HepG2 (cell line): ENCODE data around the gene ABCC3. TPM values are rescaled to one million over a fixed set of nuclear protein-coding genes. Genes with fewer than 3 reads are reported as not detected.
A peak's percentile ranks its signal among the peaks of the same experiment; 100 is the strongest.

Source experiments
- GFI1 ChIP-seq: sonication (generic); formaldehyde crosslinking; IDR thresholded peaks from 2 replicates; pipeline ENCODE4 v1.5.0; 2020; ENCODE audit warnings: missing genetic modification reagents, mild to moderate bottlenecking, borderline replicate concordance
- HNRNPLL ChIP-seq: fragments of 200-400 bp; formaldehyde crosslinking; IDR thresholded peaks from 2 replicates; pipeline ENCODE4 v1.6.1; 2017; ENCODE audit warnings: mild to moderate bottlenecking, low read depth, low read length; ENCODE audit not compliant: poor library complexity, severe bottlenecking
- MTF1 ChIP-seq: sonication (generic); formaldehyde crosslinking; IDR thresholded peaks from 2 replicates; pipeline ENCODE4 v1.5.0; 2020; ENCODE audit warnings: missing genetic modification reagents
- MXI1 ChIP-seq: IDR thresholded peaks from 3 replicates; pipeline ENCODE4 v1.6.1; 2012; ENCODE audit warnings: low read depth, low read length, inconsistent platforms, borderline replicate concordance
- NCOA5 ChIP-seq: sonication (generic); formaldehyde crosslinking; IDR thresholded peaks from 2 replicates; pipeline ENCODE4 v1.4.0; 2020; ENCODE audit warnings: missing genetic modification reagents
- PBX3 ChIP-seq: sonication (generic); formaldehyde crosslinking; IDR thresholded peaks from 2 replicates; pipeline ENCODE4 v1.8.1; 2023; ENCODE audit warnings: missing genetic modification reagents, inconsistent platforms, borderline replicate concordance
- RAD51 ChIP-seq: fragments of 450-650 bp; IDR thresholded peaks from 2 replicates; pipeline ENCODE4 v1.6.1; 2016; ENCODE audit warnings: borderline replicate concordance
- RNF2 ChIP-seq: fragments of 450-650 bp; conservative IDR thresholded peaks from 2 replicates; pipeline ENCODE4 v1.6.1; 2016; ENCODE audit warnings: low read depth
- SETDB1 ChIP-seq: sonication (generic); formaldehyde crosslinking; IDR thresholded peaks from 2 replicates; pipeline ENCODE4 v1.5.1; 2020; ENCODE audit warnings: missing genetic modification reagents, mild to moderate bottlenecking, borderline replicate concordance
- SIN3A ChIP-seq: IDR thresholded peaks from 2 replicates; pipeline ENCODE4 v1.6.1; 2011; ENCODE audit warnings: low read depth, mild to moderate bottlenecking, control low read depth, low read length, borderline replicate concordance
- ZC3H4 ChIP-seq: sonication (generic); formaldehyde crosslinking; IDR thresholded peaks from 2 replicates; pipeline ENCODE4 v1.4.0; 2020; ENCODE audit warnings: missing genetic modification reagents, borderline replicate concordance
- ZNF10 ChIP-seq: sonication (generic); formaldehyde crosslinking; IDR thresholded peaks from 2 replicates; pipeline ENCODE4 v1.4.0; 2020; ENCODE audit warnings: mild to moderate bottlenecking, low read depth, missing genetic modification reagents, borderline replicate concordance
- ZNF12 ChIP-seq: sonication (generic); formaldehyde crosslinking; IDR thresholded peaks from 2 replicates; pipeline ENCODE4 v1.5.0; 2020; ENCODE audit warnings: missing genetic modification reagents
- ZNF496 ChIP-seq: sonication (generic); formaldehyde crosslinking; IDR thresholded peaks from 2 replicates; pipeline ENCODE4 v1.8.1; 2023; ENCODE audit warnings: mild to moderate bottlenecking, moderate library complexity, missing genetic modification reagents; ENCODE audit not compliant: insufficient replicate concordance
- ZNF549 ChIP-seq: sonication (generic); formaldehyde crosslinking; IDR thresholded peaks from 2 replicates; pipeline ENCODE4 v1.5.0; 2020; ENCODE audit warnings: missing genetic modification reagents
- polyA plus RNA-seq, 8 experiments: library from polyadenylated mRNA; depleted of rRNA in 3 of 8; stranded (reverse) in 7 of 8; unstranded in 1 of 8; fragments of >200 nt; fragmentation: Illumina TruSeq in 4 of 8; extraction: Trizol in 4 of 8; gene quantifications; 2 replicates each; pipeline versions ENCODE4 v1.2.1 to v1.2.3, GENCODE V29; 2011 to 2016; ENCODE audit warnings: low read depth in 4 of 8, missing spikeins in 1 of 8, mixed read lengths in 1 of 8; ENCODE audit not compliant: insufficient read depth in 1 of 8
- total RNA-seq, 5 experiments: library from RNA; depleted of rRNA; stranded (reverse); fragments of >200 nt; fragmentation: Illumina TruSeq; extraction: Trizol; gene quantifications; 2 replicates each; pipeline ENCODE4 v1.2.3, GENCODE V29; 2016; ENCODE audit warnings: low read depth in 1 of 5
- TF ChIP-seq, protein P1 (sequence below): sonication (generic); formaldehyde crosslinking; IDR thresholded peaks from 2 replicates; pipeline ENCODE4 v1.4.0; 2020; ENCODE audit warnings: mild to moderate bottlenecking, missing genetic modification reagents
- TF ChIP-seq, protein P2 (sequence below): sonication (generic); formaldehyde crosslinking; IDR thresholded peaks from 2 replicates; pipeline ENCODE4 v1.5.1; 2020; ENCODE audit warnings: missing genetic modification reagents, mild to moderate bottlenecking, borderline replicate concordance
- TF ChIP-seq, protein P3 (sequence below): sonication (generic); formaldehyde crosslinking; IDR thresholded peaks from 2 replicates; pipeline ENCODE4; 2020; ENCODE audit warnings: missing genetic modification reagents, mild to moderate bottlenecking, borderline replicate concordance
- TF ChIP-seq, protein P4 (sequence below): sonication (generic); formaldehyde crosslinking; IDR thresholded peaks from 2 replicates; pipeline ENCODE4 v1.5.0; 2020; ENCODE audit warnings: mild to moderate bottlenecking, missing genetic modification reagents, borderline replicate concordance

The ABCC3 gene
- total and polyA plus RNA-seq, 2 of the 13 experiments (the other 11 are each of a cell fraction or from before 2014, with no cell fraction given), result 25.2 to 50.7 TPM

- TF ChIP-seq, protein P1, sequence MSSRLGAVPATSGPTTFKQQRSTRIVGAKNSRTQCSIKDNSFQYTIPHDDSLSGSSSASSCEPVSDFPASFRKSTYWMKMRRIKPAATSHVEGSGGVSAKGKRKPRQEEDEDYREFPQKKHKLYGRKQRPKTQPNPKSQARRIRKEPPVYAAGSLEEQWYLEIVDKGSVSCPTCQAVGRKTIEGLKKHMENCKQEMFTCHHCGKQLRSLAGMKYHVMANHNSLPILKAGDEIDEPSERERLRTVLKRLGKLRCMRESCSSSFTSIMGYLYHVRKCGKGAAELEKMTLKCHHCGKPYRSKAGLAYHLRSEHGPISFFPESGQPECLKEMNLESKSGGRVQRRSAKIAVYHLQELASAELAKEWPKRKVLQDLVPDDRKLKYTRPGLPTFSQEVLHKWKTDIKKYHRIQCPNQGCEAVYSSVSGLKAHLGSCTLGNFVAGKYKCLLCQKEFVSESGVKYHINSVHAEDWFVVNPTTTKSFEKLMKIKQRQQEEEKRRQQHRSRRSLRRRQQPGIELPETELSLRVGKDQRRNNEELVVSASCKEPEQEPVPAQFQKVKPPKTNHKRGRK, result no peak
- TF ChIP-seq, protein P2, sequence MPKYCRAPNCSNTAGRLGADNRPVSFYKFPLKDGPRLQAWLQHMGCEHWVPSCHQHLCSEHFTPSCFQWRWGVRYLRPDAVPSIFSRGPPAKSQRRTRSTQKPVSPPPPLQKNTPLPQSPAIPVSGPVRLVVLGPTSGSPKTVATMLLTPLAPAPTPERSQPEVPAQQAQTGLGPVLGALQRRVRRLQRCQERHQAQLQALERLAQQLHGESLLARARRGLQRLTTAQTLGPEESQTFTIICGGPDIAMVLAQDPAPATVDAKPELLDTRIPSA, result no peak
- TF ChIP-seq MTF1, result no peak
- no peak for TF ChIP-seq ZC3H4 (CRISPR knock-in tag)
- TF ChIP-seq GFI1 (CRISPR knock-in tag), result 0 out of 2 replicates have a peak, but pooled peaks have one; percentile 25
- TF ChIP-seq, protein P3, sequence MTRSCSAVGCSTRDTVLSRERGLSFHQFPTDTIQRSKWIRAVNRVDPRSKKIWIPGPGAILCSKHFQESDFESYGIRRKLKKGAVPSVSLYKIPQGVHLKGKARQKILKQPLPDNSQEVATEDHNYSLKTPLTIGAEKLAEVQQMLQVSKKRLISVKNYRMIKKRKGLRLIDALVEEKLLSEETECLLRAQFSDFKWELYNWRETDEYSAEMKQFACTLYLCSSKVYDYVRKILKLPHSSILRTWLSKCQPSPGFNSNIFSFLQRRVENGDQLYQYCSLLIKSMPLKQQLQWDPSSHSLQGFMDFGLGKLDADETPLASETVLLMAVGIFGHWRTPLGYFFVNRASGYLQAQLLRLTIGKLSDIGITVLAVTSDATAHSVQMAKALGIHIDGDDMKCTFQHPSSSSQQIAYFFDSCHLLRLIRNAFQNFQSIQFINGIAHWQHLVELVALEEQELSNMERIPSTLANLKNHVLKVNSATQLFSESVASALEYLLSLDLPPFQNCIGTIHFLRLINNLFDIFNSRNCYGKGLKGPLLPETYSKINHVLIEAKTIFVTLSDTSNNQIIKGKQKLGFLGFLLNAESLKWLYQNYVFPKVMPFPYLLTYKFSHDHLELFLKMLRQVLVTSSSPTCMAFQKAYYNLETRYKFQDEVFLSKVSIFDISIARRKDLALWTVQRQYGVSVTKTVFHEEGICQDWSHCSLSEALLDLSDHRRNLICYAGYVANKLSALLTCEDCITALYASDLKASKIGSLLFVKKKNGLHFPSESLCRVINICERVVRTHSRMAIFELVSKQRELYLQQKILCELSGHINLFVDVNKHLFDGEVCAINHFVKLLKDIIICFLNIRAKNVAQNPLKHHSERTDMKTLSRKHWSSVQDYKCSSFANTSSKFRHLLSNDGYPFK (CRISPR knock-in tag), result no peak
- no peak for TF ChIP-seq PBX3 (CRISPR knock-in tag)
- no peak for TF ChIP-seq MXI1
- TF ChIP-seq RAD51, result no peak
- no peak for TF ChIP-seq ZNF10 (CRISPR knock-in tag)
- no peak for TF ChIP-seq ZNF12 (CRISPR knock-in tag)
- TF ChIP-seq, protein P4, sequence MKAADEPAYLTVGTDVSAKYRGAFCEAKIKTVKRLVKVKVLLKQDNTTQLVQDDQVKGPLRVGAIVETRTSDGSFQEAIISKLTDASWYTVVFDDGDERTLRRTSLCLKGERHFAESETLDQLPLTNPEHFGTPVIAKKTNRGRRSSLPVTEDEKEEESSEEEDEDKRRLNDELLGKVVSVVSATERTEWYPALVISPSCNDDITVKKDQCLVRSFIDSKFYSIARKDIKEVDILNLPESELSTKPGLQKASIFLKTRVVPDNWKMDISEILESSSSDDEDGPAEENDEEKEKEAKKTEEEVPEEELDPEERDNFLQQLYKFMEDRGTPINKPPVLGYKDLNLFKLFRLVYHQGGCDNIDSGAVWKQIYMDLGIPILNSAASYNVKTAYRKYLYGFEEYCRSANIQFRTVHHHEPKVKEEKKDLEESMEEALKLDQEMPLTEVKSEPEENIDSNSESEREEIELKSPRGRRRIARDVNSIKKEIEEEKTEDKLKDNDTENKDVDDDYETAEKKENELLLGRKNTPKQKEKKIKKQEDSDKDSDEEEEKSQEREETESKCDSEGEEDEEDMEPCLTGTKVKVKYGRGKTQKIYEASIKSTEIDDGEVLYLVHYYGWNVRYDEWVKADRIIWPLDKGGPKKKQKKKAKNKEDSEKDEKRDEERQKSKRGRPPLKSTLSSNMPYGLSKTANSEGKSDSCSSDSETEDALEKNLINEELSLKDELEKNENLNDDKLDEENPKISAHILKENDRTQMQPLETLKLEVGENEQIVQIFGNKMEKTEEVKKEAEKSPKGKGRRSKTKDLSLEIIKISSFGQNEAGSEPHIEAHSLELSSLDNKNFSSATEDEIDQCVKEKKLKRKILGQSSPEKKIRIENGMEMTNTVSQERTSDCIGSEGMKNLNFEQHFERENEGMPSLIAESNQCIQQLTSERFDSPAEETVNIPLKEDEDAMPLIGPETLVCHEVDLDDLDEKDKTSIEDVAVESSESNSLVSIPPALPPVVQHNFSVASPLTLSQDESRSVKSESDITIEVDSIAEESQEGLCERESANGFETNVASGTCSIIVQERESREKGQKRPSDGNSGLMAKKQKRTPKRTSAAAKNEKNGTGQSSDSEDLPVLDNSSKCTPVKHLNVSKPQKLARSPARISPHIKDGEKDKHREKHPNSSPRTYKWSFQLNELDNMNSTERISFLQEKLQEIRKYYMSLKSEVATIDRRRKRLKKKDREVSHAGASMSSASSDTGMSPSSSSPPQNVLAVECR, result peak; percentile 45; the same call in 1 of the 2 replicates
- TF ChIP-seq HNRNPLL, result no peak
- no peak for TF ChIP-seq SIN3A
- no peak for TF ChIP-seq ZNF549 (CRISPR knock-in tag)
- no peak for TF ChIP-seq ZNF496 (CRISPR knock-in tag)
- no peak for TF ChIP-seq RNF2
- no peak for TF ChIP-seq NCOA5 (CRISPR knock-in tag)
- TF ChIP-seq SETDB1 (CRISPR knock-in tag), result no peak
Measured at GRCh38 chr17:50679008-50679544, 44.4 kb downstream of the ABCC3 start (continued).
